BJ (cell line): ENCODE data around the gene RBP4. TPM values are rescaled to one million over a fixed set of nuclear protein-coding genes. Genes with fewer than 3 reads are reported as not detected.
A peak's percentile ranks its signal among the peaks of the same experiment; 100 is the strongest.

ENCODE experiments used
- CTCF ChIA-PET: fragments of 350-600 bp; formaldehyde crosslinking; extraction: SDS; loops from one replicate; lab custom pipeline; 2021; ENCODE audit warnings: antibody characterized with exemption, inconsistent platforms; lab: Yijun Ruan, JAX
- POLR2A ChIA-PET: fragments of 300-600 bp; sonication (Branson Sonifier 250); formaldehyde crosslinking; extraction: SDS; loops from one replicate; lab custom pipeline; 2021; ENCODE audit warnings: antibody characterized with exemption; lab: Charles Lee
- DNase-seq: peaks from one replicate; pipeline ENCODE4 v3.0.0-alpha.2; 2011; ENCODE audit warnings: low read depth
- H3K27me3 ChIP-seq: 2 replicates; pipeline ENCODE4 v1.6.0; 2011; ENCODE audit warnings: low read length; ENCODE audit not compliant: control insufficient read depth, insufficient read depth
- H3K36me3 ChIP-seq: 2 replicates; pipeline ENCODE4 v1.5.1; 2011; ENCODE audit warnings: low read length; ENCODE audit not compliant: control insufficient read depth, insufficient read depth
- H3K4me3 ChIP-seq: 2 replicates; pipeline ENCODE4 v1.5.1; 2011; ENCODE audit warnings: low read depth, mild to moderate bottlenecking, control low read depth, low read length
- polyA plus RNA-seq: library from polyadenylated mRNA; depleted of rRNA; stranded (reverse); fragments of >200 nt; gene quantifications from 2 replicates; pipeline ENCODE4 v1.2.3, GENCODE V29; 2011
- TF ChIP-seq, protein P1 (sequence below): IDR thresholded peaks from 2 replicates; pipeline ENCODE4 v1.5.1; 2011; ENCODE audit warnings: low read depth, mild to moderate bottlenecking, control low read depth, inconsistent platforms, low read length, moderate library complexity; ENCODE audit not compliant: insufficient read depth

Gene RBP4
- polyA plus RNA-seq, 1 experiment: 0.26 TPM

DNA sequence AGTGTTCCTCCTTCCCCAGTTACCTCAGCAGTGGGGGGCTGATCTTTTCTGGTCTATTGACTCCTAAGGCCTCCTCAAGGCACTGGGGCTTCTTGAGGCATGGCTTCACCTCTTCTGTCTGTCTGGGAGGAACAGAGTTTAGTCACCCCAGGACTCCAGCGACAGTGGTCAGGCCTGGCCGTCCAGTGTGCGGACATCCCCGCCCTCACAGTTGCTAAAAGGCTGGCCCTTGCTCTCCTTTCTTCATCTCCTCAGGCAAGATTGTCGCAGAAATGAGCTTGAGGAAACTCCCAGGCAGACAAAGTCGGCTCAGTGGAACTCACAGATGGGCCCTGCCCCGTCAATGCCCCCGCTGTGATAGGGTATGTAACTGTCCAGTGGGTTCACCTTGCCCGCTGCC is 41.5 kb downstream of the RBP4 start:
- CTCF ChIA-PET: interaction anchor here (2.7 kb wide), 1 partner anchor 17 kb away, joined by 7 read pairs; no protein-coding TSS in a partner anchor
- POLR2A ChIA-PET: no interaction called here

DNA sequence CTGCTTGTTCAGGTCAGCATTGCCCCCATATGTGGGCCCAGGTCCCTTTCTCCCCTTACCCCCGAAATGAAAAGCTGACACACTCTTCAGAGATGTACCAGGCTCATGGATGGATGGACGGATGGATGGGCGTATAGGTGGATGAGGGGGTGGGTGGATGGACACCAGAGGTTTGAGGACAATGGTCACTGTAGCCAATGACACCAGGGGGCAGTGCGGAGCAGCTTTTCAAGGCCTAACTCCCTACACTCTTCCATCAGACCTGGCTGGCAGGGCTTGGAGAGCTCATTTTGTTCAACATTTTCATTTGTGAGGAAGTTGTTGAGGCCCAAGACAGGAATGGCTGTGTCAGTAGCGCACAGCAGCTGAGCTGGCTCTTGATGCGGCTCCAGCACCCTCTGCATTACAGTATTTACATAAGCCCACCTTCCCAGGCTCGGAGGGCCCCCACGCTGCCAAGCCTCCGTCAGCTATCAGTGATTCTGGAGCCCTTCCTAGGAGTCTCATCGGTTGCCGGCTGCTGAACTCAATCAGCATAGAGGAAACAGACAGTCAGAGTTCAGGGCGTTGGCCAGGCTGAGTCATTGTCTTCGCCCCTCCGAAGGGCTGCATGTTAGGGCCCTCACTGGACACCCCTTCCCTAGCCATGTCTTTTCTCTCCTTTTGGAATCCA is 46.1 kb downstream of the RBP4 start:
- TF ChIP-seq, protein P1, sequence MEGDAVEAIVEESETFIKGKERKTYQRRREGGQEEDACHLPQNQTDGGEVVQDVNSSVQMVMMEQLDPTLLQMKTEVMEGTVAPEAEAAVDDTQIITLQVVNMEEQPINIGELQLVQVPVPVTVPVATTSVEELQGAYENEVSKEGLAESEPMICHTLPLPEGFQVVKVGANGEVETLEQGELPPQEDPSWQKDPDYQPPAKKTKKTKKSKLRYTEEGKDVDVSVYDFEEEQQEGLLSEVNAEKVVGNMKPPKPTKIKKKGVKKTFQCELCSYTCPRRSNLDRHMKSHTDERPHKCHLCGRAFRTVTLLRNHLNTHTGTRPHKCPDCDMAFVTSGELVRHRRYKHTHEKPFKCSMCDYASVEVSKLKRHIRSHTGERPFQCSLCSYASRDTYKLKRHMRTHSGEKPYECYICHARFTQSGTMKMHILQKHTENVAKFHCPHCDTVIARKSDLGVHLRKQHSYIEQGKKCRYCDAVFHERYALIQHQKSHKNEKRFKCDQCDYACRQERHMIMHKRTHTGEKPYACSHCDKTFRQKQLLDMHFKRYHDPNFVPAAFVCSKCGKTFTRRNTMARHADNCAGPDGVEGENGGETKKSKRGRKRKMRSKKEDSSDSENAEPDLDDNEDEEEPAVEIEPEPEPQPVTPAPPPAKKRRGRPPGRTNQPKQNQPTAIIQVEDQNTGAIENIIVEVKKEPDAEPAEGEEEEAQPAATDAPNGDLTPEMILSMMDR: peak; percentile 79

More for the DNA sequence above, 41.5 kb downstream of the RBP4 start:
- Histone ChIP-seq H3K36me3 (no peaks in the 10 kb centered on the region), H3K4me3 (no peak overlapping the region), H3K27me3 (no peaks in the 10 kb centered on the region)
- no peak for DNase-seq
- TF ChIP-seq, protein P1: no peak

DNA sequence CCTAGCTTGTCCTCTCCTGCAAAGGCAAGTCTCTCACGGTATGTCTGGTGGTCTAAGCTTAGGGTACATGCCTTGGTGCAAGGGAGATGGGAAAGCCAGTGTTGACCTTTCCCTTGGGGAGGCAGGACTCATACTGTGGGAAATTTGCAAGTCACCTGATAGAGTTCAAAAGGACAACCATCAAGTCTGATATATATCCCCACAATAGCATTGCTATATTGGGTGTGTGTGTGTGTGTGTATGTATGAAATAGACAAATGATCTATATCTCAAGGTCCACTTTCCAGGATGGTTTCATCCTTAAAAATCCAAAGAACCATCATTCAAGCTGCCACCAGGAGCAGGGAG is 46.7 kb downstream of the RBP4 start:
- no peak for DNase-seq
- Histone ChIP-seq H3K27me3 (no peaks in the 10 kb centered on the region; the same call in 1 of the 2 replicates), H3K4me3 (no peak overlapping the region), H3K36me3 (no peaks in the 10 kb centered on the region)
- POLR2A ChIA-PET: no interaction called here
- TF ChIP-seq, protein P1: no peak
- CTCF ChIA-PET: interaction anchor here (0.7 to 4.4 kb wide), 20 partner anchors 9 to 305 kb away, joined by 3 to 24 read pairs (median 5); no protein-coding TSS in a partner anchor

More for the DNA sequence above, 46.1 kb downstream of the RBP4 start:
- no peak overlapping the region for H3K4me3 ChIP-seq
- ChIA-PET POLR2A (no interaction called here), CTCF (interaction anchor here (0.6 to 4.4 kb wide), 24 partner anchors 9 to 706 kb away, joined by 3 to 24 read pairs (median 4); partner anchors contain the start of gene EXOC6)
- H3K27me3 ChIP-seq: no peaks in the 10 kb centered on the region; the same call in 1 of the 2 replicates
- no peaks in the 10 kb centered on the region for H3K36me3 ChIP-seq
- no peak for DNase-seq

DNA sequence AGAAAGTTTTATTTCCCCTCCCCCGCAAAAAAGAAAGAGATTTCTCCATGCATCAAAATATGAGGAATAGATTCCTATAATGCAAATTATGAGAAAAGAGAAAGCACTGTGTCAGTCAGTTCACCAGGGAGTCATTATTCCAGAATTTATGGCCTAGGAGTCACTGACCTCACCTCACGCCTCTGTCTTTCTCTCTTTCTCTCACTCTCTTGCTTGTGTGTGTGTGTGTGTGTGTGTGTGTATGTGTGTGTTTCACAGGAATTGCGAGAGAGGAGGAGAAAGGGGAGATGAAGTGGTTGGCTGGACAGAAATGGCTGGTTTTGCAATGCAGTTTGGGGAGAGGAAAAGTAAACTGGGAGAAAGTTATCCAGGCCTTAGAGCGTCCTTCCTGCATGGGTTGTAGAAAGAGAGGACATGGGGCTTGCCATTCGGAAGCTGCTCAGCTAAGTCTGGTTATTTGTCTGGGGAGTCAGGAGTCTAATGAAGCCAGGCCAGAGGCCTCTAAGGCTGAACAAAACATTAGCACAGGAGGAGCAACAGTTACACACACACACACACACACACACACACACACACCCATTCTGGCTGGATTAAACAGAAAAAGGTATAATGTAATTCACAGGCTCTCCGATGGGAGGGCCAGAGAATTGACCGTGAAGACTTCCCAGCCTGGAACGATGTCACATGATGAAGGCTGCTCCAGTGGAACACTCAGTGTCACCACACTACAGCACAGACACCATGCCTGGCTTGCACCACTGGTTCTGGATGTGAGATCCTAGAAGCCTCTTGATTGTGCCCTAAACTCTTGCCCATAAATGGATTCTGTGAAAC is 47.3 kb downstream of the RBP4 start:
- no peaks in the 10 kb centered on the region for H3K36me3 ChIP-seq
- no peak for DNase-seq
- TF ChIP-seq, protein P1: no peak
- ChIA-PET POLR2A (no interaction called here), CTCF (interaction anchor here (0.7 to 4.4 kb wide), 17 partner anchors 10 to 306 kb away, joined by 3 to 24 read pairs (median 5); no protein-coding TSS in a partner anchor)
- no peaks in the 10 kb centered on the region; the same call in 1 of the 2 replicates for H3K27me3 ChIP-seq
- H3K4me3 ChIP-seq: no peak overlapping the region

DNA sequence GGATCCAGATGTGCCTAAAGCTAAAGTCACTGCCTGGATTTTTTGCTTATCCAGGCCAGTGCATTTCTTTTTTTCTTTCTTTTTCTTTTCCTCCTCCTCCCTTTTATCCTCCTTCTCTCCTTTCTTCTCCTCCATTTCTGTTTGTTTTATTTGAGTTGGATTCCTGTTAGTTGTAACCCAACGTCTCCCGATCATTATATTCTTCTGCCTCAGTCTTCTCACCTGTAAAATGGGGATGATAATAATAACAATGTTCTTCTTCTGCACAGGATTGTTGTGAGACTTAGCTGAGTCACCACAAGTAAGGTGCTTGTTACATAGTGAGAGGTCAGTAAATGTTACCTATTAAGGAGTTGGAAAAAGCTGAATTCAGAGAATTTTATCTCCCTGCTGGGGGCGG is 48.3 kb downstream of the RBP4 start:
- H3K36me3 ChIP-seq: no peaks in the 10 kb centered on the region
- no peak for DNase-seq
- ChIA-PET CTCF (interaction anchor here (0.9 to 4.4 kb wide), 4 partner anchors 10 to 303 kb away, joined by 3 to 24 read pairs (median 6); no protein-coding TSS in a partner anchor), POLR2A (no interaction called here)
- TF ChIP-seq, protein P1: no peak
- no peaks in the 10 kb centered on the region; the same call in 1 of the 2 replicates for H3K27me3 ChIP-seq
- H3K4me3 ChIP-seq: no peak overlapping the region
